DOHH2 (cell line): ENCODE results near the gene IL17D.

Experiments used
- EZH2phosphoT487 ChIP-seq: fragments of 200-600 bp; sonication (generic); IDR thresholded peaks from 2 replicates; pipeline ENCODE4 v1.6.1; 2017; ENCODE audit warnings: borderline replicate concordance, mild to moderate bottlenecking, antibody characterized with exemption, low read length, moderate library complexity, mixed read lengths
- TF ChIP-seq, protein P1 (sequence below): fragments of 200-600 bp; sonication (generic); IDR thresholded peaks from one replicate; pipeline ENCODE4 v1.5.1; 2014; ENCODE audit warnings: antibody characterized with exemption, mild to moderate bottlenecking, low read depth, low read length; ENCODE audit not compliant: poor library complexity, severe bottlenecking

DNA sequence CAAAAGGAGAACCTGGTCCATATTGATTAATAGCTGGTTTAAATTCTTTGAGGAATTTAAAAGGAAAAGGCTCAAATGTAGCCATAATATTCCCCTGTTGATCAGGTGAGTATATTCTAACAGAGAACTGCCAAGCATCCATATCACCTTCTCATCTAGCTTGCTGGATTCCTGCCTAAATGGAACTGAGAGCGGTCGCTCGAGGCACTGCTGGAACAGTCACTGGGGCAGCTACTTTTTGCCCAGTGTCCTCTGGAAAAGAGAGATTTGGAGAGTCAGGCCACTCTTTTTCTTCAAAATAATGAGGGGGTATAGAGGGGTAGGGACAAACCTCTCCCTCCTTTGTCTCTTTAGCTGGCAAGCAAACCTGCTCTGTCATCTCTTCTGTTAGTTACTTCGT lies 19.5 kb upstream of the IL17D start:
- TF ChIP-seq, protein P1, sequence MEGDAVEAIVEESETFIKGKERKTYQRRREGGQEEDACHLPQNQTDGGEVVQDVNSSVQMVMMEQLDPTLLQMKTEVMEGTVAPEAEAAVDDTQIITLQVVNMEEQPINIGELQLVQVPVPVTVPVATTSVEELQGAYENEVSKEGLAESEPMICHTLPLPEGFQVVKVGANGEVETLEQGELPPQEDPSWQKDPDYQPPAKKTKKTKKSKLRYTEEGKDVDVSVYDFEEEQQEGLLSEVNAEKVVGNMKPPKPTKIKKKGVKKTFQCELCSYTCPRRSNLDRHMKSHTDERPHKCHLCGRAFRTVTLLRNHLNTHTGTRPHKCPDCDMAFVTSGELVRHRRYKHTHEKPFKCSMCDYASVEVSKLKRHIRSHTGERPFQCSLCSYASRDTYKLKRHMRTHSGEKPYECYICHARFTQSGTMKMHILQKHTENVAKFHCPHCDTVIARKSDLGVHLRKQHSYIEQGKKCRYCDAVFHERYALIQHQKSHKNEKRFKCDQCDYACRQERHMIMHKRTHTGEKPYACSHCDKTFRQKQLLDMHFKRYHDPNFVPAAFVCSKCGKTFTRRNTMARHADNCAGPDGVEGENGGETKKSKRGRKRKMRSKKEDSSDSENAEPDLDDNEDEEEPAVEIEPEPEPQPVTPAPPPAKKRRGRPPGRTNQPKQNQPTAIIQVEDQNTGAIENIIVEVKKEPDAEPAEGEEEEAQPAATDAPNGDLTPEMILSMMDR: no peak
- no peak for TF ChIP-seq EZH2phosphoT487
